Ecto neural progenitor cell (in vitro differentiated cells): ENCODE data around the gene TOMM40L.
A peak's percentile ranks its signal among the peaks of the same experiment; 100 is the strongest.

Experiments used
- DNase-seq: peaks from one replicate; pipeline ENCODE4 v3.0.0-alpha.2; 2018; ENCODE audit warnings: low spot score

Gene TOMM40L

GRCh38 chr1:161225534-161226319 is at the start of gene TOMM40L:
Gene TOMM40L (plus strand): TSS chr1:161226060. CDS start chr1:161226490, 430 bp downstream.
- DNase-seq: peak; percentile 89

- DNase-seq: no peak
Measured at GRCh38 chr1:161176468-161177111, 49.3 kb upstream of the TOMM40L start.

- peak; percentile 96 for DNase-seq
Measured at GRCh38 chr1:161177112-161177935, 48.5 kb upstream of the TOMM40L start, which contains the start of gene B4GALT3. Gene B4GALT3 (minus strand): TSS chr1:161177507. CDS start chr1:161176060, 1,447 bp downstream.

GRCh38 chr1:161177936-161178244 is 48.0 kb upstream of the TOMM40L start:
- DNase-seq: no peak

- DNase-seq: no peak
Measured at GRCh38 chr1:161179698-161180097, 46.2 kb upstream of the TOMM40L start.

GRCh38 chr1:161180639-161181038 is 45.2 kb upstream of the TOMM40L start:
- DNase-seq: no peak

GRCh38 chr1:161182214-161182613 is 43.6 kb upstream of the TOMM40L start:
- no peak for DNase-seq

GRCh38 chr1:161185282-161185682 is 40.6 kb upstream of the TOMM40L start:
- DNase-seq: no peak

GRCh38 chr1:161185732-161186311 is 40.0 kb upstream of the TOMM40L start:
- DNase-seq: no peak

- no peak for DNase-seq
Measured at GRCh38 chr1:161187311-161187710, 38.5 kb upstream of the TOMM40L start.

GRCh38 chr1:161188381-161188780 is 37.5 kb upstream of the TOMM40L start:
- DNase-seq: no peak

- DNase-seq: no peak
Measured at GRCh38 chr1:161189036-161189435, 36.8 kb upstream of the TOMM40L start.

- DNase-seq: no peak
Measured at GRCh38 chr1:161190962-161191521, 34.8 kb upstream of the TOMM40L start.

- no peak for DNase-seq
Measured at GRCh38 chr1:161191971-161192370, 33.9 kb upstream of the TOMM40L start.

GRCh38 chr1:161192476-161193465 is 33.1 kb upstream of the TOMM40L start:
- DNase-seq: peak; percentile 72

- no peak for DNase-seq
Measured at GRCh38 chr1:161193561-161194235, 32.2 kb upstream of the TOMM40L start.

GRCh38 chr1:161195171-161195570 is 30.7 kb upstream of the TOMM40L start:
- no peak for DNase-seq

GRCh38 chr1:161196111-161196510 is 29.7 kb upstream of the TOMM40L start:
- DNase-seq: no peak

GRCh38 chr1:161196521-161197451 is 29.1 kb upstream of the TOMM40L start:
- DNase-seq: peak; percentile 78
